Right atrium auricular region (tissue), 2 donors: ENCODE measurements around the gene TARP.

Experiments used
- DNase-seq: peaks from one replicate; pipeline ENCODE4 v3.0.0-alpha.2; 2019; ENCODE audit warnings: low spot score
- H3K27ac ChIP-seq, 2 donors: fragments of 200-600 bp; sonication (generic); 1 replicate in 1 of 2; 2 replicates in 1 of 2; pipeline ENCODE4 v1.5.1; 2016 to 2019
- H3K27me3 ChIP-seq, 2 donors: fragments of 200-600 bp; sonication (generic); one replicate each; pipeline versions ENCODE4 v1.5.1 to v1.6.0; 2017 to 2019
- H3K36me3 ChIP-seq: fragments of 200-600 bp; sonication (generic); one replicate; pipeline ENCODE4 v1.5.1; 2016
- H3K4me1 ChIP-seq, 2 donors: fragments of 200-600 bp; sonication (generic); one replicate each; pipeline versions ENCODE4 v1.5.1 to v1.6.0; 2017 to 2019
- H3K4me3 ChIP-seq, 2 donors: fragments of 200-600 bp; sonication (generic); 1 replicate in 1 of 2; 2 replicates in 1 of 2; pipeline ENCODE4 v1.5.1; 2017 to 2019; ENCODE audit warnings: mild to moderate bottlenecking in 1 of 2, moderate library complexity in 1 of 2
- H3K9me3 ChIP-seq, 2 donors: fragments of 200-600 bp; sonication (generic); one replicate each; pipeline ENCODE4 v1.5.1; 2019
- TF ChIP-seq, protein P1 (sequence below), 2 donors: fragments of 200-600 bp; sonication (generic); IDR thresholded peaks; one replicate each; pipeline ENCODE4 v1.5.1; 2019; ENCODE audit warnings: antibody characterized with exemption in 2 of 2

TARP gene

DNA sequence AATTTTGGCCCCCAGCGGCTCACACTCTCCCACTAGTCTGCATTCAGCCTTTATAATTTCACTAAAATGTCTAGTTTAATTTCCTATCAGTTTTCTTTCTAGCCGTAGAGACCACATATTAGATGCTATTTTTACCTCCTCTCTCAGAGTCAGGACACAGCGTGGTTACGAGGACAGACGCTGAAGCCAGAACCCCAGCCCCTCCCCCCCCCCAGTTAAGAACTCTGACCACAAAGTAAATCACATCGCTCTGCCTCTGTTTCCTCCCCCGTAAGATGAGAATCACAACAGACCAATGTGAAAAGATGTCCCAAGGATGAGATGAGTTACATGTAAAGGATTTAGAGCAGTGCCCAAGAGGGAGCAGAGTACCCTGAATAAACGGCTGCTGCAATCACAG is 11.1 kb upstream of the TARP start:
- no peak for DNase-seq
- H3K4me1 ChIP-seq: peaks cover 0 to 3% of the 10 kb centered on the region in 2 donors
- H3K36me3 ChIP-seq: no peaks in the 10 kb centered on the region
- TF ChIP-seq, protein P1, sequence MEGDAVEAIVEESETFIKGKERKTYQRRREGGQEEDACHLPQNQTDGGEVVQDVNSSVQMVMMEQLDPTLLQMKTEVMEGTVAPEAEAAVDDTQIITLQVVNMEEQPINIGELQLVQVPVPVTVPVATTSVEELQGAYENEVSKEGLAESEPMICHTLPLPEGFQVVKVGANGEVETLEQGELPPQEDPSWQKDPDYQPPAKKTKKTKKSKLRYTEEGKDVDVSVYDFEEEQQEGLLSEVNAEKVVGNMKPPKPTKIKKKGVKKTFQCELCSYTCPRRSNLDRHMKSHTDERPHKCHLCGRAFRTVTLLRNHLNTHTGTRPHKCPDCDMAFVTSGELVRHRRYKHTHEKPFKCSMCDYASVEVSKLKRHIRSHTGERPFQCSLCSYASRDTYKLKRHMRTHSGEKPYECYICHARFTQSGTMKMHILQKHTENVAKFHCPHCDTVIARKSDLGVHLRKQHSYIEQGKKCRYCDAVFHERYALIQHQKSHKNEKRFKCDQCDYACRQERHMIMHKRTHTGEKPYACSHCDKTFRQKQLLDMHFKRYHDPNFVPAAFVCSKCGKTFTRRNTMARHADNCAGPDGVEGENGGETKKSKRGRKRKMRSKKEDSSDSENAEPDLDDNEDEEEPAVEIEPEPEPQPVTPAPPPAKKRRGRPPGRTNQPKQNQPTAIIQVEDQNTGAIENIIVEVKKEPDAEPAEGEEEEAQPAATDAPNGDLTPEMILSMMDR (IDR thresholded peaks at IDR 0.05): no peak
- H3K4me3 ChIP-seq: no peak overlapping the region
- H3K27ac ChIP-seq: no peak overlapping the region
- no peaks in the 10 kb centered on the region for H3K27me3 ChIP-seq
- no peaks in the 10 kb centered on the region for H3K9me3 ChIP-seq

DNA sequence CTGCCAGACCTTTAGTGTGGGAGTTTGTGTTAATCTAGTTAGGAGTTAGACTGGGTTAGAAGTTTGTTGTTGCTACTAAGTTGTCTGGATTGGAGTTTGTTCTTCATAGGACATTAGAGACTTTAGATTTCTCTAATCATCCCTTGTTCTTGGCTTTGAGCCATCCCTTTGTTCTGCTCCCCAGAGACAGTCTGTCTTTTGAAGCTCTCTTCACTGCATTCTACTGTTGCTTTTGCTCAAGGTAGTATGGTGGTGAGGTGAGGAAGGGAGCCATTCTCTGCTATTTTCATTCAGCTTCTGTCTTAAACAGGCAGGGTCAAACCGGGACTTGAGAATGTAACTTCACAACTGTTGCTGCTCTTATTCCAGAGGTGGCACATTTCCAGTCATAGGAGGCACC is 10.4 kb upstream of the TARP start:
- TF ChIP-seq, protein P1 (IDR thresholded peaks at IDR 0.05): no peak
- Histone ChIP-seq H3K27ac (no peak overlapping the region), H3K27me3 (no peaks in the 10 kb centered on the region)

DNA sequence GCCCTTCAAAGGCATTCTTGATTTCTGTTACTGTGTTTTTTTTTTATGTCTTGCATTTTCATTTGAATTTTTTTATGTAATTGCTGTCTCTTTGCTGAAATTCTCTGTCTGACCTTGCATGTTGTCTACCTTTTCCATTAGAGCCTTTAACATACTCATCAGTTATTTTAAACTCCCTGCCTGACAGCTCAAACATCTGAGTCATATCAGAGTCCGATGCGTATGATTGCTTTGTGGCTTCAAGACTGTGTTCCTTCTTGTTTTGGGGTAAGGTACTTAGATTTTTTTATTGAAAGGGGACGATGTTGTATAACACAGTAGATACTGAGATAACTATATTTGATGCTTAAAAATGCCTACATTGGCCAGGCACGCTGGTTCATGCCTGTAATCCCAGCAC is 9.7 kb upstream of the TARP start:
- peaks cover 0 to 3% of the 10 kb centered on the region in 2 donors for H3K4me1 ChIP-seq
- no peaks in the 10 kb centered on the region for H3K36me3 ChIP-seq
- TF ChIP-seq, protein P1 (IDR thresholded peaks at IDR 0.05): no peak
- no peak overlapping the region for H3K27ac ChIP-seq
- DNase-seq: no peak
- no peaks in the 10 kb centered on the region for H3K27me3 ChIP-seq
- no peak overlapping the region for H3K4me3 ChIP-seq
- H3K9me3 ChIP-seq: no peaks in the 10 kb centered on the region

More for the DNA sequence above, 10.4 kb upstream of the TARP start:
- H3K36me3 ChIP-seq: no peaks in the 10 kb centered on the region
- no peaks in the 10 kb centered on the region for H3K9me3 ChIP-seq
- no peak overlapping the region for H3K4me3 ChIP-seq
- no peak for DNase-seq
- peaks cover 0 to 3% of the 10 kb centered on the region in 2 donors for H3K4me1 ChIP-seq

DNA sequence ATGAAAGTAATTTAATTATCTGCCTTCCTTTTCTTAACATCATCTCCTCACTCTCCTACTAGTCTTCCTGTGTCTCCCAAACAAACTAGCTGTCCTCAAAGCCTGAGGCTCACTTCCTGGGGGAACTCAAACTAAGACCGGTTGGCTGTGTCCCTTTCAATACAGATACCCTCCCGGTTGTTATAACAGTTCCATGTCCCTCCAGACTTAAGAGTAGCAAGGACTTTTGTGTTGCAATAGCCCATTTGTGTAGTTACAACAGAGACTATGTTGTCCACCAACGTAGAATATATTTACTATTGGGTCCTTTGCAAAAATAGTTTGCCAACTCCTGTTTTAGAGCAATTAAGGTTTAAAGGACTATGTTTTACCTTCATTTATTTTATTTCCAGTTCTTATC is 8.6 kb upstream of the TARP start:
- H3K27ac ChIP-seq: no peak overlapping the region
- H3K4me3 ChIP-seq: no peak overlapping the region
- TF ChIP-seq, protein P1 (IDR thresholded peaks at IDR 0.05): no peak
- no peak for DNase-seq
- no peaks in the 10 kb centered on the region for H3K9me3 ChIP-seq
- H3K27me3 ChIP-seq: no peaks in the 10 kb centered on the region
- no peaks in the 10 kb centered on the region for H3K36me3 ChIP-seq
- H3K4me1 ChIP-seq: peaks cover 0 to 3% of the 10 kb centered on the region in 2 donors

DNA sequence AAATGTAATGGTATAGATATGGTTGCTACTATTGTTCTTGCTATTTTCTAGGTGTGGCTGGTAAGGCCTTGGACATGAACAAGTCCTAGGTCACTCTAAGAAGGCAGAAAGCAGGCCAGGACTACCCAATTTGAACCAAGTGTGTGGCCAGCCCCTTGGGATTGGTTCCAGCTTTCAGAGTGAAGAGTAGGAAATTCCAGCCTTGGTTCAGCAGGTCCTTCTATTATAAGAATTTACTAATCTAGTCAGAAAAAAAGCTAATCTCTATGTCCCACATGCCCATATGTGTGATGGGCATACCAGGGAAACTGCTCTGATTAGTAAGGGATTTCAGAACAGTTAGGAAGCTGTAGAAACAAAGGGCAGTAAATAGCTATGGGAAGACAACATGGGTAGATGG is 7.8 kb upstream of the TARP start:
- TF ChIP-seq, protein P1 (IDR thresholded peaks at IDR 0.05): no peak
- no peak overlapping the region for H3K27ac ChIP-seq
- H3K4me3 ChIP-seq: no peak overlapping the region
- no peaks in the 10 kb centered on the region for H3K36me3 ChIP-seq
- no peaks in the 10 kb centered on the region for H3K9me3 ChIP-seq
- no peak for DNase-seq
- peaks cover 0 to 3% of the 10 kb centered on the region in 2 donors for H3K4me1 ChIP-seq
- H3K27me3 ChIP-seq: no peaks in the 10 kb centered on the region

DNA sequence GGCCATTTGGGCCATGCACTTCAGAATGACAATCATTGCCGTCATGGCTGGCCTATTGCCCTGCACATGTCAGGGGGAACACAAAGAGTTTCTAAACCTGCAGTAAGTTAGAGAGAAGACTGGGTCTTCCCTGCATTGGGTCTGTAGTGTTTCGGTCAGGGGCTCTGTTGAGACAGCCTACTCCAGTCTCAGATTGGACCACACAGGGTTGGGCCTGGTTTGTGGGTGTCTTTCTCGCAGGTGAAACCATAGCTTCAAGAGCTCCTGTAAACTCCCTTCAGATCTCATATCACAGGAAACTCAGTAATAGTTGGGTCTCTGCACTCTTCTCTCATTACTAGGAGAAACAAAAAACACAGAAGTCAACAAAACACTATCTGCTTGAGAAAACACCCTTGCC is 7.3 kb upstream of the TARP start:
- TF ChIP-seq, protein P1 (IDR thresholded peaks at IDR 0.05): no peak
- no peak overlapping the region for H3K4me3 ChIP-seq
- H3K27ac ChIP-seq: no peak overlapping the region
- no peaks in the 10 kb centered on the region for H3K27me3 ChIP-seq
- DNase-seq: no peak
- no peaks in the 10 kb centered on the region for H3K36me3 ChIP-seq
- no peaks in the 10 kb centered on the region for H3K9me3 ChIP-seq
- H3K4me1 ChIP-seq: peaks cover 0 to 3% of the 10 kb centered on the region in 2 donors
